GM12878 (cell line): ENCODE data around the gene CLTCL1. TPM values are rescaled to one million over a fixed set of nuclear protein-coding genes. Genes with fewer than 3 reads are reported as not detected.

Experiments
- ATAC-seq: fragments of 200-7000 bp; cut with Tn5 transposase; 3 replicates; pipeline ENCODE4 v1.9.1; 2020; ENCODE audit warnings: mild to moderate bottlenecking, moderate library complexity
- BruUV-seq: library from RNA; stranded (reverse); fragments of 400-500 nt; replicated peaks from 2 replicates; lab custom pipeline; 2021; lab: Mats Ljungman, UMichigan
- CTCF ChIA-PET: fragments of 300-600 bp; sonication (Branson Sonifier 250); formaldehyde crosslinking; extraction: SDS; loops from one replicate; lab custom pipeline; 2021; ENCODE audit warnings: inconsistent platforms; lab: Yijun Ruan, JAX
- POLR2A ChIA-PET: fragments of 350-600 bp; formaldehyde crosslinking; extraction: SDS; loops from one replicate; lab custom pipeline; 2021; ENCODE audit warnings: inconsistent platforms; lab: Charles Lee
- RAD21 ChIA-PET: fragments of 300-600 bp; sonication (Branson Sonifier 250); formaldehyde crosslinking; loops from one replicate; lab custom pipeline; 2023; ENCODE audit warnings: antibody characterized with exemption; ENCODE audit not compliant: unreplicated experiment; lab: Charles Lee
- SMC1A ChIA-PET: fragments of 300-600 bp; sonication (Branson Sonifier 250); formaldehyde crosslinking; loops from one replicate; lab custom pipeline; 2023; ENCODE audit not compliant: unreplicated experiment, uncharacterized antibody; lab: Charles Lee
- DNase-seq: peaks from one replicate; pipeline ENCODE4 v3.0.0-alpha.2; 2011; ENCODE audit warnings: low read depth, low spot score
- FAIRE-seq: peaks from 3 replicates; lab custom pipeline; 2011; peaks lifted over from hg19 to GRCh38; lab: Jason Lieb, UNC
- H2AFZ ChIP-seq: 2 replicates; pipeline ENCODE4 v1.6.0; 2011; ENCODE audit warnings: low read depth, low read length, control low read depth; ENCODE audit not compliant: control insufficient read depth
- H3K27ac ChIP-seq: 2 replicates; pipeline ENCODE4 v1.5.1; 2011; ENCODE audit warnings: control low read depth; ENCODE audit not compliant: control insufficient read depth, insufficient read depth
- H3K27me3 ChIP-seq, 2 experiments: replicated peaks in 1 of 2; 2 replicates each; pipeline versions ENCODE4 v1.6.0 to v1.6.1; 2011; ENCODE audit warnings: low read length in 1 of 2; ENCODE audit not compliant: control insufficient read depth in 2 of 2, insufficient read depth in 2 of 2
- H3K36me3 ChIP-seq, 2 experiments: 2 replicates each; pipeline ENCODE4 v1.5.1; 2011; ENCODE audit warnings: low read length in 1 of 2; ENCODE audit not compliant: control insufficient read depth in 2 of 2, insufficient read depth in 2 of 2
- H3K4me1 ChIP-seq: 2 replicates; pipeline ENCODE4 v1.6.1; 2011; ENCODE audit warnings: mild to moderate bottlenecking, low read length, moderate library complexity, mixed read lengths; ENCODE audit not compliant: control insufficient read depth, insufficient read depth
- H3K4me2 ChIP-seq: 2 replicates; pipeline ENCODE4 v1.6.0; 2011; ENCODE audit warnings: control low read depth; ENCODE audit not compliant: control insufficient read depth, insufficient read depth
- H3K4me3 ChIP-seq: fragments of 200-600 bp; sonication (generic); 2 replicates; pipeline ENCODE4 v1.5.1; 2016
- H3K79me2 ChIP-seq: 2 replicates; pipeline ENCODE4 v1.6.0; 2011; ENCODE audit warnings: low read length; ENCODE audit not compliant: control insufficient read depth, insufficient read depth
- H3K9ac ChIP-seq: 2 replicates; pipeline ENCODE4 v1.8.0; 2011; ENCODE audit warnings: low read length, control low read depth, mixed read lengths; ENCODE audit not compliant: control insufficient read depth, insufficient read depth
- H3K9me3 ChIP-seq: replicated peaks from 3 replicates; pipeline ENCODE4 v1.5.1; 2011; ENCODE audit warnings: mild to moderate bottlenecking, low read length; ENCODE audit not compliant: control insufficient read depth, insufficient read depth
- H4K20me1 ChIP-seq: 2 replicates; pipeline ENCODE4 v1.6.0; 2011; ENCODE audit not compliant: control insufficient read depth, insufficient read depth
- BACH1 ChIP-seq: fragments of 450-650 bp; IDR thresholded peaks from 2 replicates; pipeline ENCODE4 v1.6.1; 2017; ENCODE audit warnings: mild to moderate bottlenecking, borderline replicate concordance
- CEBPB ChIP-seq, 2 experiments: fragments of 150-350 bp in 1 of 2; IDR thresholded peaks; 2 replicates each; pipeline ENCODE4 v1.6.1; 2012 to 2014; ENCODE audit warnings: low read depth in 2 of 2, low read length in 2 of 2, borderline replicate concordance in 1 of 2, inconsistent platforms in 1 of 2
- ETV6 ChIP-seq, 2 experiments: fragments of 450-650 bp in 1 of 2; IDR thresholded peaks in 1 of 2; conservative IDR thresholded peaks in 1 of 2; 2 replicates each; pipeline ENCODE4 v1.6.1; 2014; ENCODE audit warnings: antibody characterized with exemption in 1 of 2, borderline replicate concordance in 1 of 2, low read depth in 1 of 2, mild to moderate bottlenecking in 1 of 2, moderate library complexity in 1 of 2
- GABPA ChIP-seq: IDR thresholded peaks from 2 replicates; pipeline ENCODE4 v1.6.1; 2014; ENCODE audit warnings: antibody characterized with exemption, low read depth, mild to moderate bottlenecking, inconsistent platforms
- IKZF2 ChIP-seq, 2 experiments: fragments of 450-650 bp; IDR thresholded peaks; 2 replicates each; pipeline ENCODE4 v1.6.1; 2017; ENCODE audit warnings: mild to moderate bottlenecking in 2 of 2, moderate library complexity in 2 of 2
- NFYA ChIP-seq: IDR thresholded peaks from 2 replicates; pipeline ENCODE4 v1.6.1; 2011; ENCODE audit warnings: low read depth, mild to moderate bottlenecking, low read length, improper control_type of control experiment, borderline replicate concordance
- NR2F1 ChIP-seq: fragments of 450-650 bp; conservative IDR thresholded peaks from 2 replicates; pipeline ENCODE4 v1.6.1; 2017; ENCODE audit warnings: mild to moderate bottlenecking
- PAX5 ChIP-seq: IDR thresholded peaks from 2 replicates; pipeline ENCODE4 v1.6.1; 2011; ENCODE audit warnings: low read depth, low read length, borderline replicate concordance
- PML ChIP-seq: IDR thresholded peaks from 2 replicates; pipeline ENCODE4 v1.6.1; 2012; ENCODE audit warnings: low read length, inconsistent platforms
- SREBF1 ChIP-seq: IDR thresholded peaks from 2 replicates; pipeline ENCODE4 v1.6.1; 2012; ENCODE audit warnings: mild to moderate bottlenecking, low read length
- SRF ChIP-seq, 2 experiments: IDR thresholded peaks; 2 replicates each; pipeline ENCODE4 v1.6.1; 2011; ENCODE audit warnings: low read depth in 2 of 2, low read length in 2 of 2, mild to moderate bottlenecking in 1 of 2, moderate library complexity in 1 of 2
- TCF3 ChIP-seq: IDR thresholded peaks from 2 replicates; pipeline ENCODE4 v1.6.1; 2012; ENCODE audit warnings: low read depth, mild to moderate bottlenecking, low read length, borderline replicate concordance; ENCODE audit not compliant: insufficient read depth
- YBX1 ChIP-seq: fragments of 450-650 bp; IDR thresholded peaks from 2 replicates; pipeline ENCODE4 v1.6.1; 2016; ENCODE audit warnings: antibody characterized with exemption
- ZNF207 ChIP-seq: fragments of 450-650 bp; IDR thresholded peaks from 2 replicates; pipeline ENCODE4 v1.6.1; 2014; ENCODE audit warnings: antibody characterized with exemption, mild to moderate bottlenecking, borderline replicate concordance
- ZSCAN29 ChIP-seq: fragments of 450-650 bp; IDR thresholded peaks from 2 replicates; pipeline ENCODE4 v1.6.1; 2017; ENCODE audit warnings: mild to moderate bottlenecking, moderate library complexity
- WGBS: methylation state at CpG from one replicate; pipeline ENCODE4 v1.1.6; 2016; ENCODE audit warnings: low lambda C conversion rate; ENCODE audit not compliant: insufficient replicate concordance, insufficient coverage; ENCODE audit errors: missing lambda C conversion rate; 5-methylcytosine and 5-hydroxymethylcytosine counted together
- in situ Hi-C: fragments of 300-500 bp; cut with MboI; formaldehyde crosslinking; loops from 9 replicates; pipeline ENCODE4 v1.14.3; 2018; ENCODE audit warnings: mixed read lengths
- intact Hi-C: fragments of 100-400 bp; cut with micrococcal nuclease; formaldehyde crosslinking; loops from one replicate; pipeline ENCODE4 v1.14.2; 2022; ENCODE audit not compliant: unreplicated experiment
- polyA plus RNA-seq, 11 experiments: library from polyadenylated mRNA; depleted of rRNA in 4 of 11; unstranded in 6 of 11; stranded (reverse) in 5 of 11; fragments of >200 nt; fragmentation: Nextera tagmentation in 4 of 11; fragmentation: Illumina TruSeq in 1 of 11; extraction: Ambion mirVana in 4 of 11; extraction: Trizol in 1 of 11; gene quantifications; 1 replicate in 1 of 11; 2 replicates in 10 of 11; pipeline versions ENCODE4 v1.2.1 to v1.2.3, GENCODE V29; 2011 to 2016; ENCODE audit warnings: inconsistent platforms in 2 of 11, missing spikeins in 2 of 11, low read depth in 1 of 11
- total RNA-seq, 4 experiments: library from RNA; depleted of rRNA in 3 of 4; stranded (reverse); fragments of >200 nt in 3 of 4; fragmentation: Illumina TruSeq in 1 of 4; extraction: Trizol in 1 of 4; gene quantifications; 2 replicates each; pipeline versions ENCODE4 v1.2.1 to v1.2.3, GENCODE V29; 2013 to 2021
- TF ChIP-seq, protein P1 (sequence below): IDR thresholded peaks from 2 replicates; pipeline ENCODE4 v1.6.1; 2012; ENCODE audit warnings: low read length, inconsistent platforms
- TF ChIP-seq, protein P2 (sequence below): IDR thresholded peaks from 2 replicates; pipeline ENCODE4 v1.6.1; 2011; ENCODE audit warnings: low read depth, low read length, improper control_type of control experiment, borderline replicate concordance
- TF ChIP-seq, protein P3 (sequence below): IDR thresholded peaks from 2 replicates; pipeline ENCODE4 v1.6.1; 2012; ENCODE audit warnings: low read depth, low read length, improper control_type of control experiment
- TF ChIP-seq, protein P4 (sequence below): fragments of 450-650 bp; IDR thresholded peaks from 2 replicates; pipeline ENCODE4 v1.6.1; 2016; ENCODE audit warnings: mild to moderate bottlenecking

Gene CLTCL1
- total and polyA plus RNA-seq, 10 of the 15 experiments (the other 5 are each of a cell fraction or from before 2014, with no cell fraction given) = under 0.01 to 0.35 (median 0.12) TPM; not detected in 2

DNA sequence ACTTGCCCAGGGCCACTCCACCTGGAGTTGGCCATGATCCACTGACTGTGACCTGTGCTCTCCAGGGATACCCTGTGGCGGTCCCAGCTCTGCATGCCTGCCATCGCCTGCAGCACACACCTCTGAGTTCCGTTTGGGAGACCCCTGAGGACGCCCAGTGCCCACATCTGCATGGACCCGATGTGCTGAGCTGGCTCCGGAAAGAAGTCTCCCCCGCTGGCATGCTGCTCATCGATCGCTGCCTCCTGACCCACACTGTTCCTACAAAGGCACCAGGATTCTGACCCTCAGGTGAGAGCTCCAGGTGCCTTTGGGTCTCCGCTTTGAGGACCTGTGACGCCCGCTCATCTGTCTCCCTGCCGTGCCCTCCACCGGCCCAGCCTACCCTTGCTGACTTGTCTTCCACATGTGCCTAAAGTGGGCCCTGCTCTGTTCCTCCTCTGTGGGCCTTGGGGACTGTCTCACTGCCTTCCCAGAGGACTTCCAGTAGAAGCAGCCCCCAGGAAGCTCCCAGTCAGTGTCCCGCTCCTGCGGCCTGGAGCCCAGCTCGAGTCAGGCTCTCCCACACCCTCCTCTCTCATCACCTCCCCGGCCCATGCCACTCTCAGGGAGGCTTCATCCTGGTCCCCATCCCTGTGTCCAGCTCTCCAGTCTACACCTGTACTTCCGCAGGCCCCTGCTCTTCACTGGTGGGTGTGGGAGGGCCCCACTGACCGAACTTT lies 107.1 kb downstream of the CLTCL1 start:
- SMC1A ChIA-PET = interaction anchor here (1.7 kb wide), 1 partner anchor 295 kb away, joined by 4 read pairs; the partner anchor contains the start of genes CDC45 and UFD1
- H3K27ac ChIP-seq = no peak overlapping the region
- WGBS = 59% methylated on average over 20 of the region's 20 CpGs
- in situ Hi-C loops = loop anchor here (5.0 kb wide), 1 partner anchor 108 kb away; the partner anchor contains the start of gene CLTCL1
- H3K79me2 ChIP-seq = no peaks in the 10 kb centered on the region
- no peak overlapping the region for H3K4me2 ChIP-seq
- intact Hi-C loops = no loop called here
- no peak for TF ChIP-seq SREBF1
- TF ChIP-seq BACH1 = no peak
- no peak for TF ChIP-seq ZSCAN29
- TF ChIP-seq NR2F1 = no peak
- TF ChIP-seq, protein P1, sequence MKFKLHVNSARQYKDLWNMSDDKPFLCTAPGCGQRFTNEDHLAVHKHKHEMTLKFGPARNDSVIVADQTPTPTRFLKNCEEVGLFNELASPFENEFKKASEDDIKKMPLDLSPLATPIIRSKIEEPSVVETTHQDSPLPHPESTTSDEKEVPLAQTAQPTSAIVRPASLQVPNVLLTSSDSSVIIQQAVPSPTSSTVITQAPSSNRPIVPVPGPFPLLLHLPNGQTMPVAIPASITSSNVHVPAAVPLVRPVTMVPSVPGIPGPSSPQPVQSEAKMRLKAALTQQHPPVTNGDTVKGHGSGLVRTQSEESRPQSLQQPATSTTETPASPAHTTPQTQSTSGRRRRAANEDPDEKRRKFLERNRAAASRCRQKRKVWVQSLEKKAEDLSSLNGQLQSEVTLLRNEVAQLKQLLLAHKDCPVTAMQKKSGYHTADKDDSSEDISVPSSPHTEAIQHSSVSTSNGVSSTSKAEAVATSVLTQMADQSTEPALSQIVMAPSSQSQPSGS = no peak
- no peak for TF ChIP-seq ZNF207
- TF ChIP-seq PML = no peak
- TF ChIP-seq NFYA = no peak
- TF ChIP-seq, protein P2, sequence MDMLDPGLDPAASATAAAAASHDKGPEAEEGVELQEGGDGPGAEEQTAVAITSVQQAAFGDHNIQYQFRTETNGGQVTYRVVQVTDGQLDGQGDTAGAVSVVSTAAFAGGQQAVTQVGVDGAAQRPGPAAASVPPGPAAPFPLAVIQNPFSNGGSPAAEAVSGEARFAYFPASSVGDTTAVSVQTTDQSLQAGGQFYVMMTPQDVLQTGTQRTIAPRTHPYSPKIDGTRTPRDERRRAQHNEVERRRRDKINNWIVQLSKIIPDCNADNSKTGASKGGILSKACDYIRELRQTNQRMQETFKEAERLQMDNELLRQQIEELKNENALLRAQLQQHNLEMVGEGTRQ = no peak
- no peak for TF ChIP-seq ETV6 (conservative IDR thresholded peaks at IDR 0.05 in 1 of 2, IDR thresholded peaks at IDR 0.05 in 1 of 2; ENCODE audit: borderline replicate concordance in 1 of 2, low read depth in 1 of 2)
- no peak for TF ChIP-seq PAX5
- no peak for TF ChIP-seq IKZF2 (IDR thresholded peaks at IDR 0.05)
- no peak for TF ChIP-seq YBX1
- TF ChIP-seq, protein P3, sequence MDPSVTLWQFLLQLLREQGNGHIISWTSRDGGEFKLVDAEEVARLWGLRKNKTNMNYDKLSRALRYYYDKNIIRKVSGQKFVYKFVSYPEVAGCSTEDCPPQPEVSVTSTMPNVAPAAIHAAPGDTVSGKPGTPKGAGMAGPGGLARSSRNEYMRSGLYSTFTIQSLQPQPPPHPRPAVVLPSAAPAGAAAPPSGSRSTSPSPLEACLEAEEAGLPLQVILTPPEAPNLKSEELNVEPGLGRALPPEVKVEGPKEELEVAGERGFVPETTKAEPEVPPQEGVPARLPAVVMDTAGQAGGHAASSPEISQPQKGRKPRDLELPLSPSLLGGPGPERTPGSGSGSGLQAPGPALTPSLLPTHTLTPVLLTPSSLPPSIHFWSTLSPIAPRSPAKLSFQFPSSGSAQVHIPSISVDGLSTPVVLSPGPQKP = no peak
- TF ChIP-seq GABPA = no peak
- TF ChIP-seq TCF3 = no peak
- TF ChIP-seq SRF (IDR thresholded peaks at IDR 0.05; ENCODE audit: low read depth in 2 of 2, low read length in 2 of 2) = no peak
- TF ChIP-seq CEBPB (IDR thresholded peaks at IDR 0.05; ENCODE audit: borderline replicate concordance in 1 of 2, low read depth in 2 of 2, low read length in 2 of 2) = no peak
- TF ChIP-seq, protein P4, sequence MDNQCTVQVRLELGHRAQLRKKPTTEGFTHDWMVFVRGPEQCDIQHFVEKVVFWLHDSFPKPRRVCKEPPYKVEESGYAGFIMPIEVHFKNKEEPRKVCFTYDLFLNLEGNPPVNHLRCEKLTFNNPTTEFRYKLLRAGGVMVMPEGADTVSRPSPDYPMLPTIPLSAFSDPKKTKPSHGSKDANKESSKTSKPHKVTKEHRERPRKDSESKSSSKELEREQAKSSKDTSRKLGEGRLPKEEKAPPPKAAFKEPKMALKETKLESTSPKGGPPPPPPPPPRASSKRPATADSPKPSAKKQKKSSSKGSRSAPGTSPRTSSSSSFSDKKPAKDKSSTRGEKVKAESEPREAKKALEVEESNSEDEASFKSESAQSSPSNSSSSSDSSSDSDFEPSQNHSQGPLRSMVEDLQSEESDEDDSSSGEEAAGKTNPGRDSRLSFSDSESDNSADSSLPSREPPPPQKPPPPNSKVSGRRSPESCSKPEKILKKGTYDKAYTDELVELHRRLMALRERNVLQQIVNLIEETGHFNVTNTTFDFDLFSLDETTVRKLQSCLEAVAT = no peak
- no peak overlapping the region for H2AFZ ChIP-seq
- CTCF ChIA-PET = no interaction called here
- no peak for ATAC-seq
- H3K36me3 ChIP-seq = no peaks in the 10 kb centered on the region
- POLR2A ChIA-PET = no interaction called here
- peaks cover 0 to 1% of the 10 kb centered on the region in 2 experiments; a peak in 1 of 4 replicates for H3K27me3 ChIP-seq
- no peak overlapping the region for H3K9ac ChIP-seq
- no TSS peak for BruUV-seq
- H3K4me3 ChIP-seq = no peak overlapping the region
- H4K20me1 ChIP-seq = no peaks in the 10 kb centered on the region
- H3K9me3 ChIP-seq = no peaks in the 10 kb centered on the region
- RAD21 ChIA-PET = no interaction called here
- FAIRE-seq = no peak
- DNase-seq = no peak
- peaks cover 5% of the 10 kb centered on the region; the same call in 1 of the 2 replicates for H3K4me1 ChIP-seq
